ENCODE measurements around the gene PTX4.

The PTX4 gene

GRCh38 chr16:1499756-1500464 lies 11.2 kb upstream of the PTX4 start:
- no peak for DNase-seq

GRCh38 chr16:1498899-1499676 lies 10.3 kb upstream of the PTX4 start:
- no peak for DNase-seq

GRCh38 chr16:1497014-1497598 lies 8.4 kb upstream of the PTX4 start:
- no peak for DNase-seq

GRCh38 chr16:1496464-1496863 lies 7.7 kb upstream of the PTX4 start:
- no peak for DNase-seq

- DNase-seq = no peak
Observed at GRCh38 chr16:1495889-1496262, 7.1 kb upstream of the PTX4 start.

- DNase-seq = no peak
Observed at GRCh38 chr16:1495211-1495888, 6.6 kb upstream of the PTX4 start.

- DNase-seq = no peak
Observed at GRCh38 chr16:1494711-1495110, 6.0 kb upstream of the PTX4 start.

- DNase-seq = no peak
Observed at GRCh38 chr16:1494129-1494640, 5.4 kb upstream of the PTX4 start.

- DNase-seq = no peak
Observed at GRCh38 chr16:1493746-1494094, 5.0 kb upstream of the PTX4 start.

- peak; percentile 46 for DNase-seq
Observed at GRCh38 chr16:1492923-1493745, 4.4 kb upstream of the PTX4 start, which contains the start of gene TELO2. Gene TELO2, plus strand, starts transcription at chr16:1493360. Its CDS starts 922 bp downstream, at chr16:1494282.

- no peak for DNase-seq
Observed at GRCh38 chr16:1492082-1492922, 3.6 kb upstream of the PTX4 start.

GRCh38 chr16:1491327-1491726 lies 2.6 kb upstream of the PTX4 start:
- no peak for DNase-seq

GRCh38 chr16:1489077-1489476 lies 333 bp upstream of the PTX4 start:
- DNase-seq = no peak

GRCh38 chr16:1488054-1488601 lies 616 bp downstream of the PTX4 start:
- no peak for DNase-seq

- no peak for DNase-seq
Observed at GRCh38 chr16:1487395-1488053, 1.2 kb downstream of the PTX4 start.

GRCh38 chr16:1486551-1487390 lies 2.0 kb downstream of the PTX4 start:
- DNase-seq = no peak

- DNase-seq = no peak
Observed at GRCh38 chr16:1485847-1486496, 2.8 kb downstream of the PTX4 start.

GRCh38 chr16:1481906-1482835 lies 6.6 kb downstream of the PTX4 start:
- DNase-seq = no peak
